KG1 (cell line): Measurements from ENCODE around the gene NLE1.

Experiments
- DNase-seq: peaks from one replicate; lab custom pipeline; 2025; lab: John Stamatoyannopoulos, UW

Gene NLE1

GRCh38 chr17:35086164-35086563 lies 55.9 kb downstream of the NLE1 start:
- DNase-seq, result no peak

GRCh38 chr17:35084987-35085386 lies 57.1 kb downstream of the NLE1 start:
- no peak for DNase-seq

- DNase-seq, result no peak
These were observed 59.0 kb downstream of the NLE1 start for GRCh38 chr17:35083071-35083470.

GRCh38 chr17:35082073-35082657 lies 59.9 kb downstream of the NLE1 start:
- DNase-seq, result no peak

GRCh38 chr17:35081638-35082037 lies 60.5 kb downstream of the NLE1 start:
- DNase-seq, result no peak

- no peak for DNase-seq
These were observed 61.6 kb downstream of the NLE1 start for GRCh38 chr17:35080536-35080935.

- DNase-seq, result no peak
These were observed 62.3 kb downstream of the NLE1 start for GRCh38 chr17:35079547-35080423.
